Activated naive CD8-positive, alpha-beta T cell treated with anti-CD3 and anti-CD28 coated beads for 36 hours (primary cell): ENCODE measurements around the gene FCGR3A. TPM values are rescaled to one million over a fixed set of nuclear protein-coding genes. Genes with fewer than 3 reads are reported as not detected.
"Not testable (repeated sequence)": the region's sequence is repeated elsewhere in the genome, so short reads cannot be mapped to it uniquely, and the experiment has no call there.

Experiments
- DNase-seq: peaks from one replicate; pipeline ENCODE4 v3.0.0; 2021
- H3K27ac Mint-ChIP-seq: one replicate; pipeline ENCODE4 v1.8.0; 2022; ENCODE audit warnings: mild to moderate bottlenecking, moderate library complexity, mixed read lengths
- H3K27me3 Mint-ChIP-seq: one replicate; pipeline ENCODE4 v1.8.0; 2022; ENCODE audit warnings: mild to moderate bottlenecking, mixed read lengths
- H3K36me3 Mint-ChIP-seq: one replicate; pipeline ENCODE4 v1.8.0; 2021; ENCODE audit warnings: mild to moderate bottlenecking, mixed read lengths
- H3K4me1 Mint-ChIP-seq: one replicate; pipeline ENCODE4 v1.8.0; 2021; ENCODE audit warnings: mixed read lengths
- H3K4me3 Mint-ChIP-seq: one replicate; pipeline ENCODE4 v1.8.0; 2022; ENCODE audit warnings: mild to moderate bottlenecking, moderate library complexity, mixed read lengths
- H3K9me3 Mint-ChIP-seq: one replicate; pipeline ENCODE4 v1.8.0; 2022; ENCODE audit warnings: mixed read lengths
- total RNA-seq, 2 experiments: library from RNA; stranded (reverse); gene quantifications; one replicate each; pipeline ENCODE4 v1.2.3, GENCODE V29; 2021

The FCGR3A gene
- not detected for total RNA-seq

DNA sequence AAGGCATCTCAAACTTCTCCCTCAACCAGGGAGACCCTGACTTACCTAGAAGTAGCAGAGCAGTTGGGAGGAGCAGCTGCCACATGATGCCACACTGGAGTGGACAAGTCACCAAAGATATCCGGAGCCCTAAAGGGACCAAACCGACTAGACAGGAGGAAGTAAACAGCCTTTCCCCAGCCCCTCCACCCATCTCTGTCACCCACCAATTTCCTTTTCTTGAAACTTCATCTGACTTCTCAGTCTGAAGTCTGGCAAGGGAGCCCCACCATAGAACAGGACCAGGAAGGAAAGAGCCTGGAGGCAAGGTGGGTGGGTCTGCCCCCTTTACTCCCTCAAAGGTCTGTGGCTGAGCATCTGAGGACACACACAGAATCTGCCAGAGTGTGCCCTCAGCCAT, at the start of gene FCGR3A:
Gene FCGR3A, minus strand, starts transcription at position 167 of the 400 bp plus-strand sequence. Its CDS starts 82 bp downstream, at position 85.
- Mint-ChIP-seq H3K4me3 (no peak within 1 kb of the TSS), H3K27ac (no peak within 1 kb of the TSS)
- DNase-seq, result no peak

DNA sequence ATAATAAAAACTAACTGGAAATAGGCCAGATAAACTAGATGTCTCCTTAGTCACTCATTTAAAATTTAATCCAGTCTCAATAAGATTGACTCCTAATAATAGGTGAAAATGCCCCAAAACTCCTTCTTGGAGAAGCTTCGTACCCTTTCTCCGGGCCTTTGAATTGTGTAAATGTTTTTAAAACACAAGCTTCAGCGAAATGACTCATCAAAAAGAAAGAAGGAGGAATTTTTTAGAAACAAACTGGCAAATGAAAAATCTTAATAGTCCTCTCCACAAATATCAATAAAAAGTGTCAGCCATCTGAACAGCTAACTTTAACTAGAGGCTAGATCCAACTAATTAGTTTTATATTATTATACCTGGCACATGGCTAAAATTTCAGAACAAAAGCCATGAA, 47.5 kb upstream of the FCGR3A start:
- not testable (repeated sequence) for H3K9me3 Mint-ChIP-seq, H3K36me3 Mint-ChIP-seq, DNase-seq, H3K27me3 Mint-ChIP-seq, H3K27ac Mint-ChIP-seq, H3K4me1 Mint-ChIP-seq, H3K4me3 Mint-ChIP-seq

More for the DNA sequence above, at the start of gene FCGR3A:
- H3K36me3 Mint-ChIP-seq, result no peaks in the 10 kb centered on the region
- peaks cover 8% of the 10 kb centered on the region for H3K4me1 Mint-ChIP-seq
- no peaks in the 10 kb centered on the region for H3K9me3 Mint-ChIP-seq
- H3K27me3 Mint-ChIP-seq, result no peaks in the 10 kb centered on the region

DNA sequence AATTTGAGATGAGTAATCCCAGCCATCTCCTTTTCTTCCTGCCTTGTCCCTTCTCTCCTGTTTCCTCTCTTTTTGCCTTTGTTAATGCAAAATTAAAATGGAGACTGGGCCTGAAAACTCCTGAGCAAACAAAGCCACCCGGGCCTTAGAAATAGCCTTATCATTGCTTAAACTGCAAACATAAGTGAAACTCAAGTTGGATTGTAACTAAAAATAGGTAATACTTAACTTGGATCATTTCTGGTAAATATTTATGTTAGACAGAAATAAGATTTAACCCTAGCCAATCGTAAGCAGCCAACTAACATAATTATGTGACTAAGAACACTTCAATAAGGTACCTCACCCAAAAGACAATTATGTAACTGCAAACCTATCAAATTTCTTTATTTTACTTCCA, 46.0 kb upstream of the FCGR3A start:
- not testable (repeated sequence) for H3K4me1 Mint-ChIP-seq, H3K36me3 Mint-ChIP-seq, H3K9me3 Mint-ChIP-seq, DNase-seq, H3K4me3 Mint-ChIP-seq, H3K27ac Mint-ChIP-seq, H3K27me3 Mint-ChIP-seq

- H3K27me3 Mint-ChIP-seq, H3K4me3 Mint-ChIP-seq, H3K9me3 Mint-ChIP-seq, H3K27ac Mint-ChIP-seq, DNase-seq, H3K36me3 Mint-ChIP-seq, H3K4me1 Mint-ChIP-seq: not testable (repeated sequence)
Measured at GRCh38 chr1:161595173-161595572, 45.6 kb upstream of the FCGR3A start.

DNA sequence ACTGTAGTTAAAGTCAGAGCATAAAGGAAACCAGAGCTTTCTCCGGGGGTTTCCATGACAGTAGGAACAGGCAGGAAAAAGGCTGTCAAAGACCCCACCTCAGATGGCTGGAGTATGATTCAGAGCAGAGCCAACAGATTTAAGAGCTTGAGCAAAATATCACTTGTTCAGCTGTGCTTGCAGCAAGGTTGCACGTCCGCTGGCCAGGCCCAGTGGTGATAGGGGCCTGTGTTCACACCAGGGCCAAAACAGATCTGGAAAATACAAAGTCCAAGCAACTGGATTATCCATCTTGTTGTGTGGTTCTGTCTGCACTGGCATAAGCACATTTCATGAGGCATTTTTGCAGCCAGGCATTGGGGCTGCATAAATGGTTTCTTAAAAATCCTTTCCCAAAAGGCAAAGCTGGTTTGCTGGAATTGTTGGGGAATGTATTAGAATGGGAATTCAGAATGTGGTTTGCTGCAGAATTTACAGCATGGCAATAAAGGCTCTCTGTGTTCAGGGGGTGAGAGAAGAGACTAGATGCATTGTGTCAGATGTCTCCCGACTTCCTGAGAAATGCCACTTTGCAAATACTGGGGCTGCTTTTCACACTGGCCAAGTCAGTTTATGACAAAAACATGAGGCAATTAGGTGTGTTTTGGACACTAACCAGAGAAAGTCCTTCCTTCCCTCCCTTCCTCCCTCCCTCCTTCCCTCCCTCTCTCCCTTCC, 44.8 kb upstream of the FCGR3A start:
- not testable (repeated sequence) for H3K4me1 Mint-ChIP-seq, H3K27ac Mint-ChIP-seq

GRCh38 chr1:161593092-161593755, 43.6 kb upstream of the FCGR3A start:
- not testable (repeated sequence) for DNase-seq, H3K4me3 Mint-ChIP-seq, H3K27ac Mint-ChIP-seq, H3K36me3 Mint-ChIP-seq, H3K9me3 Mint-ChIP-seq, H3K27me3 Mint-ChIP-seq, H3K4me1 Mint-ChIP-seq

More for the DNA sequence above, 44.8 kb upstream of the FCGR3A start:
- H3K4me3 Mint-ChIP-seq, H3K9me3 Mint-ChIP-seq, H3K36me3 Mint-ChIP-seq, DNase-seq, H3K27me3 Mint-ChIP-seq: not testable (repeated sequence)

- not testable (repeated sequence) for H3K9me3 Mint-ChIP-seq, H3K27me3 Mint-ChIP-seq, DNase-seq, H3K36me3 Mint-ChIP-seq, H3K4me3 Mint-ChIP-seq, H3K4me1 Mint-ChIP-seq, H3K27ac Mint-ChIP-seq
Measured at GRCh38 chr1:161592586-161592985, 43.0 kb upstream of the FCGR3A start.

GRCh38 chr1:161589920-161590319, 40.3 kb upstream of the FCGR3A start:
- H3K36me3 Mint-ChIP-seq, H3K9me3 Mint-ChIP-seq, H3K27ac Mint-ChIP-seq, DNase-seq, H3K27me3 Mint-ChIP-seq, H3K4me1 Mint-ChIP-seq, H3K4me3 Mint-ChIP-seq: not testable (repeated sequence)

GRCh38 chr1:161589365-161589764, 39.7 kb upstream of the FCGR3A start:
- H3K4me3 Mint-ChIP-seq, H3K9me3 Mint-ChIP-seq, H3K4me1 Mint-ChIP-seq, H3K27ac Mint-ChIP-seq, H3K36me3 Mint-ChIP-seq, DNase-seq, H3K27me3 Mint-ChIP-seq: not testable (repeated sequence)

- not testable (repeated sequence) for H3K4me1 Mint-ChIP-seq, DNase-seq, H3K27ac Mint-ChIP-seq, H3K27me3 Mint-ChIP-seq, H3K4me3 Mint-ChIP-seq, H3K36me3 Mint-ChIP-seq, H3K9me3 Mint-ChIP-seq
Measured at GRCh38 chr1:161588596-161588995, 39.0 kb upstream of the FCGR3A start.

GRCh38 chr1:161582882-161583281, 33.3 kb upstream of the FCGR3A start:
- H3K9me3 Mint-ChIP-seq, DNase-seq, H3K4me3 Mint-ChIP-seq, H3K27ac Mint-ChIP-seq, H3K4me1 Mint-ChIP-seq, H3K27me3 Mint-ChIP-seq, H3K36me3 Mint-ChIP-seq: not testable (repeated sequence)

GRCh38 chr1:161580879-161581537, 31.4 kb upstream of the FCGR3A start:
- H3K9me3 Mint-ChIP-seq, H3K36me3 Mint-ChIP-seq, H3K4me3 Mint-ChIP-seq, DNase-seq, H3K27ac Mint-ChIP-seq, H3K4me1 Mint-ChIP-seq, H3K27me3 Mint-ChIP-seq: not testable (repeated sequence)

- DNase-seq, H3K27me3 Mint-ChIP-seq, H3K4me1 Mint-ChIP-seq, H3K27ac Mint-ChIP-seq, H3K4me3 Mint-ChIP-seq, H3K9me3 Mint-ChIP-seq, H3K36me3 Mint-ChIP-seq: not testable (repeated sequence)
Measured at GRCh38 chr1:161579856-161580507, 30.4 kb upstream of the FCGR3A start.

GRCh38 chr1:161576676-161577075, 27.1 kb upstream of the FCGR3A start:
- not testable (repeated sequence) for H3K4me1 Mint-ChIP-seq, H3K36me3 Mint-ChIP-seq, H3K9me3 Mint-ChIP-seq, DNase-seq, H3K27ac Mint-ChIP-seq, H3K4me3 Mint-ChIP-seq
- peaks cover 13% of the 10 kb centered on the region for H3K27me3 Mint-ChIP-seq

DNA sequence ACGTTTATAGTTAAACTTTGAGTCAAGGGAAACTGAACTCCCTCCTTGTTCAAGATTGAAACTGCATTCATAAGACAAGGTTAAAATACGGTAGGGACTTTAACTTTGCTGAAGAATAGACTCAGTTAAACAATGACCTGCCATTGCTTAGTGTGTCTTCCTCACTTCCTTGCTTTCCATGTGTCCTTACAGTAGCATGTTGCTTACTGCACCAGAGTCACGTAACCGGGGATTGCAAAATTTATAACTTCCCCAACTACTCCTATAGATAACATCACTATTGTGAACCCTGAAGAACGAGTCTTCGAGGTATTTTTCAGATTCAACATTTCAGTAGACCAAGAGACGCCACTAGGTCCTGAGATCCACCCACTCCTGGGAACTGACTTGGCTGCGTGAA, 22.1 kb upstream of the FCGR3A start:
- H3K27me3 Mint-ChIP-seq, result peaks cover 11% of the 10 kb centered on the region
- H3K36me3 Mint-ChIP-seq, H3K4me3 Mint-ChIP-seq, H3K9me3 Mint-ChIP-seq, DNase-seq, H3K27ac Mint-ChIP-seq, H3K4me1 Mint-ChIP-seq: not testable (repeated sequence)
